PC-3 (cell line): ENCODE measurements around the gene ENTHD1. TPM values are rescaled to one million over a fixed set of nuclear protein-coding genes. Genes with fewer than 3 reads are reported as not detected.
"Not testable (repeated sequence)": the region's sequence is repeated elsewhere in the genome, so short reads cannot be mapped to it uniquely, and the experiment has no call there.

Experiments
- ATAC-seq: fragments of 200-7000 bp; cut with Tn5 transposase; 2 replicates; pipeline ENCODE4 v1.9.1; 2020; ENCODE audit warnings: mild to moderate bottlenecking, moderate library complexity
- BruUV-seq: library from RNA; stranded (reverse); fragments of 400-500 nt; replicated peaks from 2 replicates; lab custom pipeline; 2021; lab: Mats Ljungman, UMichigan
- CTCF ChIA-PET: fragments of 300-600 bp; sonication (Branson Sonifier 250); formaldehyde crosslinking; loops from one replicate; lab custom pipeline; 2022; ENCODE audit warnings: antibody characterized with exemption; lab: Charles Lee
- POLR2A ChIA-PET: fragments of 300-600 bp; sonication (Branson Sonifier 250); formaldehyde crosslinking; loops from one replicate; lab custom pipeline; 2022; ENCODE audit warnings: antibody characterized with exemption; ENCODE audit not compliant: unreplicated experiment; lab: Charles Lee
- DNase-seq: peaks from one replicate; pipeline ENCODE4 v3.0.0-alpha.2; 2015
- H2AFZ ChIP-seq: fragments of 300-600 bp; sonication (generic); 2 replicates; pipeline ENCODE4 v1.6.0; 2016; ENCODE audit warnings: antibody characterized with exemption, low read length
- H3F3A ChIP-seq: fragments of 300-600 bp; sonication (generic); one replicate; pipeline ENCODE4 v1.6.0; 2017; ENCODE audit warnings: antibody characterized with exemption, low read length, control low read depth, mild to moderate bottlenecking; ENCODE audit not compliant: unreplicated experiment
- H3K27ac ChIP-seq: fragments of 300-600 bp; sonication (generic); 2 replicates; pipeline ENCODE4 v1.5.1; 2016; ENCODE audit warnings: mild to moderate bottlenecking, low read length
- H3K27me3 ChIP-seq: fragments of 300-600 bp; sonication (generic); 2 replicates; pipeline ENCODE4 v1.6.1; 2016; ENCODE audit warnings: low read length, mixed read lengths
- H3K36me3 ChIP-seq: fragments of 300-600 bp; sonication (generic); 2 replicates; pipeline ENCODE4 v1.6.1; 2016; ENCODE audit warnings: low read depth, mixed run types, low read length, mixed read lengths
- H3K4me1 ChIP-seq: fragments of 300-600 bp; sonication (generic); 2 replicates; pipeline ENCODE4 v1.5.1; 2016; ENCODE audit warnings: low read length; ENCODE audit not compliant: insufficient read depth
- H3K4me2 ChIP-seq: fragments of 300-600 bp; sonication (generic); 2 replicates; pipeline ENCODE4 v1.6.0; 2016; ENCODE audit warnings: low read length
- H3K4me3 ChIP-seq: fragments of 300-600 bp; sonication (generic); 2 replicates; pipeline ENCODE4 v1.5.1; 2016; ENCODE audit warnings: mild to moderate bottlenecking, low read length, mixed read lengths
- H3K79me2 ChIP-seq: fragments of 300-600 bp; sonication (generic); 2 replicates; pipeline ENCODE4 v1.6.1; 2017; ENCODE audit warnings: low read length, mixed read lengths
- H3K9ac ChIP-seq: fragments of 300-600 bp; sonication (generic); 2 replicates; pipeline ENCODE4 v1.6.0; 2016; ENCODE audit warnings: mild to moderate bottlenecking, low read length
- H3K9me2 ChIP-seq: fragments of 300-600 bp; sonication (generic); replicated peaks from 2 replicates; pipeline ENCODE4 v1.6.1; 2016; ENCODE audit warnings: mixed run types, low read length, mixed read lengths
- H3K9me3 ChIP-seq: fragments of 300-600 bp; sonication (generic); 2 replicates; pipeline ENCODE4 v1.6.1; 2016; ENCODE audit warnings: low read length, mixed read lengths
- H4K20me1 ChIP-seq: fragments of 300-600 bp; sonication (generic); 2 replicates; pipeline ENCODE4 v1.6.1; 2016; ENCODE audit warnings: low read length, mixed read lengths
- CTCF ChIP-seq: fragments of 300-600 bp; sonication (generic); conservative IDR thresholded peaks from 2 replicates; pipeline ENCODE4 v1.5.1; 2017; ENCODE audit warnings: antibody characterized with exemption, low read depth, mild to moderate bottlenecking, low read length
- EZH2 ChIP-seq: fragments of 300-600 bp; sonication (generic); IDR thresholded peaks from one replicate; pipeline ENCODE4 v1.6.1; 2017; ENCODE audit warnings: antibody characterized with exemption, mild to moderate bottlenecking, low read length; ENCODE audit not compliant: unreplicated experiment
- EZH2phosphoT487 ChIP-seq: fragments of 300-600 bp; sonication (generic); IDR thresholded peaks from 2 replicates; pipeline ENCODE4 v1.6.1; 2018; ENCODE audit warnings: mild to moderate bottlenecking, antibody characterized with exemption, low read length, borderline replicate concordance
- intact Hi-C: fragments of 100-400 bp; cut with micrococcal nuclease; formaldehyde crosslinking; loops from 2 replicates; pipeline ENCODE4 v1.9.0; 2023
- total RNA-seq: library from RNA; depleted of rRNA; stranded (reverse); fragments of >200 nt; gene quantifications from 2 replicates; pipeline ENCODE4 v1.2.3, GENCODE V29; 2014

ENTHD1 gene
- total RNA-seq, 1 experiment from 2014 or later = not detected

- ATAC-seq = no peak
- ChIA-PET POLR2A (no interaction called here), CTCF (no interaction called here)
- Histone ChIP-seq H3K9ac (no peak overlapping the region), H2AFZ (no peak overlapping the region), H3K4me1 (no peaks in the 10 kb centered on the region), H3K9me2 (no peaks in the 10 kb centered on the region), H3K27ac (no peak overlapping the region), H4K20me1 (no peaks in the 10 kb centered on the region), H3K79me2 (no peaks in the 10 kb centered on the region), H3K4me2 (no peak overlapping the region), H3F3A (no peaks in the 10 kb centered on the region), H3K27me3 (peaks cover 57% of the 10 kb centered on the region), H3K4me3 (no peak overlapping the region), H3K9me3 (no peaks in the 10 kb centered on the region), H3K36me3 (no peaks in the 10 kb centered on the region)
- no TSS peak for BruUV-seq
- no peak for DNase-seq
- intact Hi-C loops = no loop called here
- TF ChIP-seq EZH2phosphoT487 = no peak
- TF ChIP-seq EZH2 = no peak
- TF ChIP-seq CTCF = no peak
Measured at GRCh38 chr22:39883057-39883456, 10.5 kb downstream of the ENTHD1 start.

GRCh38 chr22:39880722-39881121, 12.8 kb downstream of the ENTHD1 start:
- no peaks in the 10 kb centered on the region for H3K4me1 ChIP-seq
- ATAC-seq (no peak), DNase-seq (no peak)
- H3K9me2 ChIP-seq = no peaks in the 10 kb centered on the region
- no peaks in the 10 kb centered on the region for H3K9me3 ChIP-seq
- H3K27ac ChIP-seq = no peak overlapping the region
- POLR2A ChIA-PET = no interaction called here
- H3K79me2 ChIP-seq = no peaks in the 10 kb centered on the region
- no peaks in the 10 kb centered on the region for H4K20me1 ChIP-seq
- H3K27me3 ChIP-seq = peaks cover 55% of the 10 kb centered on the region
- no TSS peak for BruUV-seq
- intact Hi-C loops = no loop called here
- H3K36me3 ChIP-seq = no peaks in the 10 kb centered on the region
- CTCF ChIA-PET = no interaction called here
- no peak overlapping the region for H3K4me2 ChIP-seq
- no peak overlapping the region for H2AFZ ChIP-seq
- TF ChIP-seq EZH2 (no peak), EZH2phosphoT487 (no peak), CTCF (no peak)
- no peaks in the 10 kb centered on the region for H3F3A ChIP-seq
- no peak overlapping the region for H3K4me3 ChIP-seq
- no peak overlapping the region for H3K9ac ChIP-seq

GRCh38 chr22:39877079-39877845, 16.3 kb downstream of the ENTHD1 start:
- TF ChIP-seq EZH2phosphoT487 = no peak
- no peak for TF ChIP-seq EZH2
- TF ChIP-seq CTCF = no peak
- H3K27ac ChIP-seq = no peak overlapping the region
- H3K9me2 ChIP-seq = no peaks in the 10 kb centered on the region
- intact Hi-C loops = no loop called here
- H3K36me3 ChIP-seq = no peaks in the 10 kb centered on the region
- no peak overlapping the region for H3K4me3 ChIP-seq
- no peaks in the 10 kb centered on the region for H3K4me1 ChIP-seq
- no peak for DNase-seq
- H3K9me3 ChIP-seq = no peaks in the 10 kb centered on the region
- no peaks in the 10 kb centered on the region for H3F3A ChIP-seq
- ChIA-PET CTCF (no interaction called here), POLR2A (no interaction called here)
- H3K9ac ChIP-seq = no peak overlapping the region
- ATAC-seq = no peak
- H3K4me2 ChIP-seq = no peak overlapping the region
- H3K27me3 ChIP-seq = peaks cover 51% of the 10 kb centered on the region
- no peaks in the 10 kb centered on the region for H4K20me1 ChIP-seq
- BruUV-seq = no TSS peak
- H3K79me2 ChIP-seq = no peaks in the 10 kb centered on the region
- H2AFZ ChIP-seq = no peak overlapping the region

GRCh38 chr22:39875176-39875885, 18.2 kb downstream of the ENTHD1 start:
- DNase-seq, H3F3A ChIP-seq, BruUV-seq, H3K36me3 ChIP-seq, H3K4me2 ChIP-seq, H3K9me3 ChIP-seq, H2AFZ ChIP-seq, intact Hi-C loops, H3K4me3 ChIP-seq, H3K79me2 ChIP-seq, H3K9ac ChIP-seq, H4K20me1 ChIP-seq, H3K4me1 ChIP-seq, H3K9me2 ChIP-seq, CTCF ChIA-PET, ATAC-seq, POLR2A ChIA-PET, H3K27ac ChIP-seq: not testable (repeated sequence)
- H3K27me3 ChIP-seq = peaks cover 42% of the 10 kb centered on the region
